Omental fat pad (tissue), 4 donors: Measurements from ENCODE around the gene MACROD1. TPM values are rescaled to one million over a fixed set of nuclear protein-coding genes. Genes with fewer than 3 reads are reported as not detected.

Source experiments
- ATAC-seq: fragments of 150-250 bp; one replicate; pipeline ENCODE4 v1.9.1; 2016; ENCODE audit warnings: mild to moderate bottlenecking, moderate library complexity; ENCODE audit not compliant: low FRiP score
- DNase-seq: peaks from one replicate; pipeline ENCODE4 v3.0.0-alpha.2; 2019; ENCODE audit warnings: low spot score
- CTCF ChIP-seq, 3 donors: fragments of 450-650 bp; IDR thresholded peaks; one replicate each; pipeline ENCODE4 v1.5.1; 2016 to 2017; ENCODE audit warnings: antibody characterized with exemption in 3 of 3, mild to moderate bottlenecking in 3 of 3, moderate library complexity in 2 of 3
- total RNA-seq, 4 donors: library from RNA; depleted of rRNA; stranded (reverse); fragments of >200 nt; gene quantifications; one replicate each; pipeline ENCODE4 v1.1.0, GENCODE V29; 2016

MACROD1 gene
- total RNA-seq, 4 donors from 2014 or later: 13.8 to 40.9 (median 26.2) TPM

GRCh38 chr11:64092111-64092760, 73.7 kb downstream of the MACROD1 start:
- ATAC-seq: no peak
- no peak for TF ChIP-seq CTCF (IDR thresholded peaks at IDR 0.05)
- no peak for DNase-seq

GRCh38 chr11:64090806-64091516, 75.0 kb downstream of the MACROD1 start:
- TF ChIP-seq CTCF (IDR thresholded peaks at IDR 0.05): no peak
- DNase-seq (no peak), ATAC-seq (no peak)

- ATAC-seq (no peak), DNase-seq (no peak)
- TF ChIP-seq CTCF (IDR thresholded peaks at IDR 0.05): no peak
Observed at GRCh38 chr11:64089915-64090805, 75.8 kb downstream of the MACROD1 start.

GRCh38 chr11:64089493-64089892, 76.4 kb downstream of the MACROD1 start:
- TF ChIP-seq CTCF (IDR thresholded peaks at IDR 0.05): no peak
- no peak for ATAC-seq
- DNase-seq: no peak

GRCh38 chr11:64089027-64089360, 76.9 kb downstream of the MACROD1 start:
- ATAC-seq (no peak), DNase-seq (no peak)
- TF ChIP-seq CTCF (IDR thresholded peaks at IDR 0.05): no peak

GRCh38 chr11:64088162-64089026, 77.5 kb downstream of the MACROD1 start:
- DNase-seq: no peak
- no peak for ATAC-seq
- no peak for TF ChIP-seq CTCF (IDR thresholded peaks at IDR 0.05)
